ENCODE measurements around the gene SPTLC3.

SPTLC3 gene

GRCh38 chr20:13205425-13205824 lies 196.7 kb downstream of the SPTLC3 start:
- Histone ChIP-seq H3K9me3 (ENCODE audit: control insufficient read depth in 1 of 2, low read length in 2 of 2) (no peaks in the 10 kb centered on the region), H3K36me3 (ENCODE audit: control insufficient read depth in 1 of 2, insufficient read depth in 2 of 2, low read length in 2 of 2) (no peaks in the 10 kb centered on the region), H3K4me1 (ENCODE audit: control insufficient read depth in 1 of 2, insufficient read depth in 2 of 2, low read length in 2 of 2) (no peaks in the 10 kb centered on the region), H3K27me3 (ENCODE audit: control insufficient read depth in 1 of 2, insufficient read depth in 2 of 2, low read length in 2 of 2) (no peaks in the 10 kb centered on the region), H3K9ac (ENCODE audit: low read depth in 1 of 2, low read length in 2 of 2) (no peak overlapping the region), H3K27ac (ENCODE audit: low read depth, low read length) (no peak overlapping the region), H3K4me3 (ENCODE audit: low read depth in 1 of 2, low read length in 2 of 2) (no peak overlapping the region)

DNA sequence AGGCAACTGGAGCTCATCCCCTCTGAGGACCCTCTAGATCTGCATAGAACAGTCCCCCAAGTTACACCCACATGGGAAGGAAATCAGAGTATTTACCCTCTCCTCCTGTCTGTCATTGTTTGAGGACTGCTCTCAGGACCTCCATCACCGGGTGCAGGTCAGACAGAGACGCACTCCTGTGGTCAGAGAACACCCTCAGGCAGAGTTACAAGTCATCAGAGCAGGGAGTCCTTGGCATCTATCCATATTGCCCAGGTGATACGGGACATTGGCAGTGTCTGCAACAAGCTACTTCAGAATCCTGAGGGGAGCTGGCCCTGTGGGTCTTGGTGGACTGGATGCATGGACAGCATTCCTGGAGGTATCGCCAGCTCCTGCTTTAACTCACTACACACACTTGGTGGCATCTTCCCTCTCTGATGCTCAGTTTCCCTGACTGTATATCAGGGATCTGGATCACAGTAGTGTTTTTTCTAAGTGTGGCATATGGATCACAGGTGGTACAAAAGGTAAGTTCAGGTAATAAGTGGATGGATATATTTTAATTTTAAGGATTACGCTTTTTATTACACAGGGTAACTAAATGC lies 197.2 kb downstream of the SPTLC3 start:
- no peaks in the 10 kb centered on the region for H3K27me3 ChIP-seq (ENCODE audit: control insufficient read depth in 1 of 2, insufficient read depth in 2 of 2, low read length in 2 of 2)
- H3K4me3 ChIP-seq (ENCODE audit: low read depth in 1 of 2, low read length in 2 of 2), result no peak overlapping the region
- H3K9me3 ChIP-seq (ENCODE audit: control insufficient read depth in 1 of 2, low read length in 2 of 2), result no peaks in the 10 kb centered on the region

GRCh38 chr20:13207016-13207415 lies 198.2 kb downstream of the SPTLC3 start:
- Histone ChIP-seq H3K9me3 (ENCODE audit: control insufficient read depth in 1 of 2, low read length in 2 of 2) (no peaks in the 10 kb centered on the region), H3K9ac (ENCODE audit: low read depth in 1 of 2, low read length in 2 of 2) (no peak overlapping the region), H3K27me3 (ENCODE audit: control insufficient read depth in 1 of 2, insufficient read depth in 2 of 2, low read length in 2 of 2) (peaks cover 0 to 4% of the 10 kb centered on the region in 2 donors), H3K4me1 (ENCODE audit: control insufficient read depth in 1 of 2, insufficient read depth in 2 of 2, low read length in 2 of 2) (no peaks in the 10 kb centered on the region), H3K27ac (ENCODE audit: low read depth, low read length) (no peak overlapping the region), H3K36me3 (ENCODE audit: control insufficient read depth in 1 of 2, insufficient read depth in 2 of 2, low read length in 2 of 2) (no peaks in the 10 kb centered on the region), H3K4me3 (ENCODE audit: low read depth in 1 of 2, low read length in 2 of 2) (no peak overlapping the region)

More for the DNA sequence above, 197.2 kb downstream of the SPTLC3 start:
- Histone ChIP-seq H3K9ac (ENCODE audit: low read depth in 1 of 2, low read length in 2 of 2) (no peak overlapping the region), H3K27ac (ENCODE audit: low read depth, low read length) (no peak overlapping the region), H3K4me1 (ENCODE audit: control insufficient read depth in 1 of 2, insufficient read depth in 2 of 2, low read length in 2 of 2) (no peaks in the 10 kb centered on the region), H3K36me3 (ENCODE audit: control insufficient read depth in 1 of 2, insufficient read depth in 2 of 2, low read length in 2 of 2) (no peaks in the 10 kb centered on the region)

DNA sequence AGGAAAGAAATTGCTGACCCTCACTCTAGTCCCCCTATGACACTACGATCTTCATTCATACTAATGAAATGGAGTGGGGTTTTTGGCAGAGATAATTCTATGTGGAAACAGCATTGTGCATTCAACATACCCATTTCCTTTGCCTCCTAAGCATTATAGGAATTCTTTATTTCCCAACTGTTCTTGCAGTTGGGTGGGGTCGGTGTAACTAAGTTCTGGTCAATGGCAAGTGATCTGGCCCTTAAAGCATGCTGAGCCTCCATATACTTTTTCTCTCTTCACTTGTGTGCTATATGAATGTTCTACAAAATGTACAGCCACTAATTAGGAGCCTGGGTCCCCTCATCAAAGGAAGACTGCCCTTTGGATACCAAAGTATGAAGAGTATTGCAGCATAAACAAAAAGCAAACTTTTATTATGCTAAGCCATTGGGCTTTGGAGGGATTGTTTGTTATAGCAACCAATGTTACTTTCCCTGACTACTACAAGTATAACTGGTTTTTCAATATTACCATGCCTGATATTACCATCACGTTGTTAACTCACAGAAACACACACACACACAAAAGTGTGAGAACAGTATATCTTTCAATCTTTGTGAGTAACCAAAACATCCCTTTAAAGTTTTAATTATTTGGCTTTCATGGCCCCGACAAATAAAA lies 203.3 kb downstream of the SPTLC3 start:
- no peak overlapping the region for H3K4me3 ChIP-seq (ENCODE audit: low read depth in 1 of 2, low read length in 2 of 2)
- no peaks in the 10 kb centered on the region for H3K9me3 ChIP-seq (ENCODE audit: control insufficient read depth in 1 of 2, low read length in 2 of 2)
- H3K36me3 ChIP-seq (ENCODE audit: control insufficient read depth in 1 of 2, insufficient read depth in 2 of 2, low read length in 2 of 2), result no peaks in the 10 kb centered on the region
- H3K4me1 ChIP-seq (ENCODE audit: control insufficient read depth in 1 of 2, insufficient read depth in 2 of 2, low read length in 2 of 2), result no peaks in the 10 kb centered on the region
- H3K27me3 ChIP-seq (ENCODE audit: control insufficient read depth in 1 of 2, insufficient read depth in 2 of 2, low read length in 2 of 2), result peaks cover 13 to 17% of the 10 kb centered on the region in 2 donors
- no peak overlapping the region for H3K9ac ChIP-seq (ENCODE audit: low read depth in 1 of 2, low read length in 2 of 2)
- H3K27ac ChIP-seq (ENCODE audit: low read depth, low read length), result no peak overlapping the region

- Histone ChIP-seq H3K36me3 (ENCODE audit: control insufficient read depth in 1 of 2, insufficient read depth in 2 of 2, low read length in 2 of 2) (no peaks in the 10 kb centered on the region), H3K27ac (ENCODE audit: low read depth, low read length) (no peak overlapping the region), H3K27me3 (ENCODE audit: control insufficient read depth in 1 of 2, insufficient read depth in 2 of 2, low read length in 2 of 2) (peaks cover 17 to 22% of the 10 kb centered on the region in 2 donors)
These were observed 204.0 kb downstream of the SPTLC3 start for GRCh38 chr20:13212750-13213149.

GRCh38 chr20:13213335-13213734 lies 204.6 kb downstream of the SPTLC3 start:
- H3K4me3 ChIP-seq (ENCODE audit: low read depth in 1 of 2, low read length in 2 of 2), result no peak overlapping the region
- H3K4me1 ChIP-seq (ENCODE audit: control insufficient read depth in 1 of 2, insufficient read depth in 2 of 2, low read length in 2 of 2), result no peaks in the 10 kb centered on the region
- H3K9ac ChIP-seq (ENCODE audit: low read depth in 1 of 2, low read length in 2 of 2), result no peak overlapping the region
- no peaks in the 10 kb centered on the region for H3K36me3 ChIP-seq (ENCODE audit: control insufficient read depth in 1 of 2, insufficient read depth in 2 of 2, low read length in 2 of 2)
- H3K9me3 ChIP-seq (ENCODE audit: control insufficient read depth in 1 of 2, low read length in 2 of 2), result no peaks in the 10 kb centered on the region
- peaks cover 17 to 26% of the 10 kb centered on the region in 2 donors for H3K27me3 ChIP-seq (ENCODE audit: control insufficient read depth in 1 of 2, insufficient read depth in 2 of 2, low read length in 2 of 2)
- no peak overlapping the region for H3K27ac ChIP-seq (ENCODE audit: low read depth, low read length)

More at GRCh38 chr20:13212750-13213149, 204.0 kb downstream of the SPTLC3 start:
- H3K4me1 ChIP-seq (ENCODE audit: control insufficient read depth in 1 of 2, insufficient read depth in 2 of 2, low read length in 2 of 2), result no peaks in the 10 kb centered on the region
- no peaks in the 10 kb centered on the region for H3K9me3 ChIP-seq (ENCODE audit: control insufficient read depth in 1 of 2, low read length in 2 of 2)
- H3K4me3 ChIP-seq (ENCODE audit: low read depth in 1 of 2, low read length in 2 of 2), result no peak overlapping the region
- H3K9ac ChIP-seq (ENCODE audit: low read depth in 1 of 2, low read length in 2 of 2), result no peak overlapping the region

DNA sequence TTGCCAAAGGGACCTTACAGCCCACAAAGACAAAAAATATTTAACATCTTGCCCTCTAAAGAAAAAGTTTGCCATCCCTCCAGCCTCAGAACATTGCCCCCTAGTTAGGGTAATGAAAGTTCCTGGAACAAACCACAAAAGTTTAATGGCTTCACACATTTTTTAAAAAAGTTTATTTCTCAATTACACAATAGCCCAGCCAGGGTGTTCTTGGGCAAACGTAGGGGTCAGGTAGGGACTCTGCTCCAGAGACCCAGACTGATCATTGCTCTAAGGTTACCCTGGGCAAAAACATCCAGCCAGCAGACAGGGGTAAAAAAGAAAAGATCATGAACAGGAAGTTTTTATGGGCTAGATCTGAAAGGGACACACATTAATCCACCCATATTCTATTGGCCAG lies 207.8 kb downstream of the SPTLC3 start:
- H3K27me3 ChIP-seq (ENCODE audit: control insufficient read depth in 1 of 2, insufficient read depth in 2 of 2, low read length in 2 of 2), result peaks cover 36 to 51% of the 10 kb centered on the region in 2 donors
- no peaks in the 10 kb centered on the region for H3K36me3 ChIP-seq (ENCODE audit: control insufficient read depth in 1 of 2, insufficient read depth in 2 of 2, low read length in 2 of 2)
- peaks cover 8 to 9% of the 10 kb centered on the region in 2 donors for H3K4me1 ChIP-seq (ENCODE audit: control insufficient read depth in 1 of 2, insufficient read depth in 2 of 2, low read length in 2 of 2)
- no peaks in the 10 kb centered on the region for H3K9me3 ChIP-seq (ENCODE audit: control insufficient read depth in 1 of 2, low read length in 2 of 2)
- no peak overlapping the region for H3K9ac ChIP-seq (ENCODE audit: low read depth in 1 of 2, low read length in 2 of 2)
- H3K27ac ChIP-seq (ENCODE audit: low read depth, low read length), result no peak overlapping the region
- no peak overlapping the region for H3K4me3 ChIP-seq (ENCODE audit: low read depth in 1 of 2, low read length in 2 of 2)
